HG03342 (cell line): ENCODE results near the gene CYBA.

Experiments used
- ATAC-seq: cut with Tn5 transposase; IDR thresholded peaks from one replicate; pipeline ENCODE4 v1.9.1; 2021; ENCODE audit warnings: mild to moderate bottlenecking, moderate library complexity; ENCODE audit not compliant: unreplicated experiment

CYBA gene

GRCh38 chr16:88650749-88651275, at the start of gene CYBA:
CYBA (minus strand) TSS chr16:88651053; CDS start chr16:88651013, 40 bp downstream.
- peak; percentile 66 for ATAC-seq

DNA sequence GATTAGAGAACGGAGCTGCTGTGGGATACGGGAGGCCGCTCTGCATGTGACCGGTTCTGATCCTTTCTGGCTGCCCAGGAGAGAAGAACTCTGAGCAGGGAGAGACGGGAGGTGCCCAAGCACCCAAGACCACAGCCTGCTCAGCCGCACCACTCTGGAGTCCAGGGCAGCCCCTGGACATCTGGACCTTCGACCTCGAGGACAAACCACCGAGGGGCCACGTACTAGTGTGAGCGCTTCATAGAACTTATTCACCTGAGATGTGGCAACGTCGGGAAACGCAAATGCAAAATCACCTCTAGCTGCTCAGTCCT, 49.4 kb upstream of the CYBA start:
- no peak for ATAC-seq

- ATAC-seq: no peak
Observed at GRCh38 chr16:88699180-88699579, 48.3 kb upstream of the CYBA start.

DNA sequence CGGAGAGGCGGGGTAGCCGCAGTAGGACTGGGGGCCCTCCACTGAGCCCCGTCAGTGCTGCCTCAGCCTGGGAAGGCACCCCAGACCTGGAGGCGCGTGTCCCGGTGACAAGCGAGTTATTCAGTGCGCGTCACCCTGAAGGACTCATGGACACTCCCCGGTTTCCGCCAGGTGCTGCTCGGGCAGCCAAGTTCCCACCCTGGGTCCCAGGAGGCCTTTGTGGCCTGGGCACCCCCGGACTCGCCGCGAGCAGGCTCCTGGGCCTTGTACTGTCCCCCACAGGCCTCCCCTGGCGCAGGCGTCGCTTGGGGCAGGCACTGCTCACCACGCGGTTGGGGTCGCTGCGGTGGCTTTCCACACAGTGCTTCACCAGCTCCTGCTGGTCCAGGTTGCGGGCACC, 47.8 kb upstream of the CYBA start:
- no peak for ATAC-seq

DNA sequence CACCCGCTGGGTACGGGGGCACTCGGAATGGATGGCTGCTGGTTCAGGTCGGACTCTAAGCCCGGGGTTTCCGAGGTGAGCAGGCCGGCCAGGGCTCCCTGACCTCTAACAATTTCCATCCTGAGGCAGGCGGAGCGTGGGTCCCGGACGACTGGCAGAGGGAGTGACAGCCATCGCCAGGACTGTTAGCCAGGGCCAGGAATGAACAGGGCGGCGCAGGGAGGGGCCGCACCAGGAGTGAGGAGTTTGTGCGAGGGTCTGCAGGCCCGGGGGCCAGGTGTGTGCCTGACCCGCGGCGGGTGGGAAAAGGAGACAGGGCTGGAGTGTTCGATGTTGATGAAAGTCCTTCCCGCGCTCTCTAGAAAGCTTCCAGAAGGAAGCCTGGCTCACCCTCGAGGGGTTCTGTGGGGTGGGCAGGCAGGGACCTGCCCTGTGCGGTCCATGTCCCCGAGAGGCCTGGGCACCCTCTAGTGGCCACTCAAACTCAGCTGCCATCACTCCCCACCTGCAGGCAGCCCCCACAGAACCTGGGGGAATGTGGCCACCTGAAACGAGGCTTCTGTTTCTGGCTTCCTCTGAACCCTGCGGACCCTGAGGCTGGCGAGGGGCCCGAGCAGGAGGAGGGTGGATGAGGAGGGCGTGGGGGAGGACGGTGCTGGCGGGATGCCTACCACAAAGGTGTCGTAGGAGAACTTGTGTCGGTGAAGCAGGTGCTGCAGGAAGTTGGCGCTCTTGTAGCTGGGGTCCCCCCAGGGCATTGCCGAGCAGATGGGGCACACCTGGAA, 47.2 kb upstream of the CYBA start:
- ATAC-seq: no peak

DNA sequence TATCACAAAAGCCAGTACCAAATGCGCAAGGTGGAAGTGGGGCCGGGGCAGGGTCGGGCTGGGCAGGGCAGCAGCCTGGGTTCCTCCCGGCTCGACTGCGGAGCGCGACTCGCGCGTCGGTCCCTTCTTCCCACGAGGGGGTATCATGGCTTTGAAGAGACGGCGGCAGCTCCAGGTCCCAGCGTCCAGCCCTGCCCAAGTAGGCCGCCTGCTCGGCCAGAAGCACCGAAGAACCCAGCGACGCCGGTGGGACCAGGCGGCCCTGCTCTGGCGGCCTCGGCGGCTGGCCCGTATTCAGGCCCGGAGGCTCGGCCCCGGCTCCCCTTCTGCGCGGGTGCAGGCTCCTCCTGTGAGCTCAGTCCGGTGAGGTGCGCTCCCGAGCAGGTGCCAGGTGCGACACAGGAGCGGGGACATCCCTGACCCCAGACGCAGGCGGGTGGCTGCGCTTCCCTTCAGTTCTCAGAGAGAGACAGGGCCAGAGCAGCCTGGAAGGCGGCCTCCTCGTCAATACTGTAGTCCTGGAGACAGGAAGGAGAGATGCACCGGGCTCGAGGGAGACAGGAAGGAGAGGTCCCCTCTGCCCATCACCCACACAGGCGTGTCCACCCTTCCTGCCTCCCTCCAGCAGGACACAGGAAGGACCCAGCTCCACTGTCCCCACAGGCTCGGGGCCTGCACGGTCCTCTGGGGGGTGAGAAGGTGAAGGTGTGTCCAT, 46.4 kb upstream of the CYBA start:
- ATAC-seq: no peak

DNA sequence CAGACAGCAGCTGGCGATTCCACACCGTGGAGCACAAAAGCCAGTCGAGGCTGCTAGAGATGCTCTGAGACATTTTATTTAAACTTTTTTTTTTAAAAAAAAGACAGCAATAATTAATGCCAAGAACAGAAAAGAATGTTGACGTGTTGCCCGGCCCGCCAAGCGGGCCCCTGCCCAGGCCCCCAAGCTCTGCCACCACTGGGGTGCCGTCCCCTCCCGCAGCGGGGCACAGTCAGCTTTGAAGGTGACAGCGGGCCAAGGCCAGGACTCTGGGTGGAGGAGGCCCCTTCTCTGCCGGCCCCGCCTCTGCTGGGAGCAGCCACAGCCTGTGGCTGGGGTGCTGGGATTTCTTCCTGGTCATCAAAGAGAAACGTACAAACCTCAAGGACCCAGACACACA, 45.6 kb upstream of the CYBA start:
- ATAC-seq: no peak

DNA sequence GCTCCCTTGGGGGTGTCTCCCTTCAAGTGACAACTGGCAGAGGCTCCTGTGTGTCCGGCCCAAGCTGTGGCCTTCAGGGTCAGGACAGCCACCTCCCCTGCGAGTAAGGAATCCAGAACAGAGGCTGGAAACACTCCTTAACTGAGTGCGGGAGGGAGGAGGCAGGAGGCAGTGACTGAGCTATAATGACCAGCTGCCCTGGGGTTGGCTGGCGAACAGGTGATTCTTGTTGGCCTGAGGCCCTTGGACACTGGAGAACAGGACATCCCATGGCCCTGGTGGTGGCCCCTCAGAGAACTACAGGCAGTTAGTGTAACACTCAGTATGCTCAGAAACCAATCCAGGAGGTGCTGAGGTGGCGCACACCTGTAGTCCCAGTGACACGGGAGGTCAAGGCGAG, 44.9 kb upstream of the CYBA start:
- no peak for ATAC-seq

DNA sequence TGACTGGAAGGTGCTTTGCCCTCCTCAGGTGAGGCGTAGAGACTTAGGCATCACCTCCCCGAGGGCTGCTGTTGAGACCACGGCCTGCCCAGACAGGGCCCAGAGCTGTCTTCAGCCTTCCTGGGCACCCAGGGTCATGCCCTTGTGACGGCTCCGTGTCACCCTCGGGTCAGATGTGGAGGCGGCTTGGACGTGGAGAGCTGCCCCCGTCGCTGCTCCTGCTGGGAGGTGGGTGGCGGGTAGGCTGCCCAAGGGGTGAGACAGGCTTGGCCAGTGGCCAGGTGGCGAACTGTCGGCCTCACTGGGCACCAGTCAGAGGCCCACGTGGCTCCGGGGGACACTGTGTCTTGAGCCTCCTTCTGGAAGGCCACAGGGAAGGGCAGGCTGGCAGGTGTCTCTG, 44.4 kb upstream of the CYBA start:
- no peak for ATAC-seq

DNA sequence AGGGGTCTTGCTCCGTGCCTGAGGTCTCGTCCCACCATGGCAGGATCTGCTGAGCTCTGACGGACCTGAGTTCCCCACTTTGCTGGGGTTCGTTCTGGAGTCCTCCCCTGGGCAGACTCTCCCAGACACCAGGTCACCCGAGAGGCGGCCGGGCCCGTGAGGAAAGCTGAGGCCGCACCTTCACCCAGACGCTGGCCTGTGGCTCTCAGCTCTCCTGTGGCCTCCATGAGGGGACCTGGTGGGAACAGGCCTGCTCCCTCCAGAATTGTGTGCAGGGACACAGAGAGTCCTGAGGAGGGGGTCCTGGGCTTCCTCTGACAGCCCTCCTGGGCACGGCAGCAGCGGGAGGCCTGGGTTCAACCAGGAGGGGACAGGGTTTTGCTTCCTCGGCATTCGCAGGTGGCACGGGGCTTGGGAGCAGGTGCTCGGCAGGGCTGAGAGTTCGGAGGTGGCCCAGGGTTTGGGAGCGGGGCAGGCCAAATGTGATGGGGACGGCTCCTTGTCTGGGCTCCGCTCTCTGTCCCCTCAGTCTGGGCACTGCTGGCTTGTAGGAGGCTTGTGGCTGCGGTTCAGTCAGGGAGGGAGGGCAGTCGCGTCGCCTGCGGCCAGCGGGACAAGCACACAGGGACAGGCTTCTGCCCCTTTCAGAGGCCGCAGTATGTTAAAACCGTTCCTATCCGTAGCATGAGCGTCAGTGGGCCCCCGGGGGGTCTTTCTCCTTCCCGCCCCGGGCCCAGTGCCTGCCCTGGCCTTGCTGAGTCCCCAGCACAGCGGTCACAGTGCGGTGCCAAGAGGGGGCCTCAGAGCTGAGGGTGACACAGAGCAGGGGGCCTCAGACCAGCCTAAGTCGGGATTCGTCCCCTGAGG, 43.6 kb upstream of the CYBA start:
- ATAC-seq: no peak

DNA sequence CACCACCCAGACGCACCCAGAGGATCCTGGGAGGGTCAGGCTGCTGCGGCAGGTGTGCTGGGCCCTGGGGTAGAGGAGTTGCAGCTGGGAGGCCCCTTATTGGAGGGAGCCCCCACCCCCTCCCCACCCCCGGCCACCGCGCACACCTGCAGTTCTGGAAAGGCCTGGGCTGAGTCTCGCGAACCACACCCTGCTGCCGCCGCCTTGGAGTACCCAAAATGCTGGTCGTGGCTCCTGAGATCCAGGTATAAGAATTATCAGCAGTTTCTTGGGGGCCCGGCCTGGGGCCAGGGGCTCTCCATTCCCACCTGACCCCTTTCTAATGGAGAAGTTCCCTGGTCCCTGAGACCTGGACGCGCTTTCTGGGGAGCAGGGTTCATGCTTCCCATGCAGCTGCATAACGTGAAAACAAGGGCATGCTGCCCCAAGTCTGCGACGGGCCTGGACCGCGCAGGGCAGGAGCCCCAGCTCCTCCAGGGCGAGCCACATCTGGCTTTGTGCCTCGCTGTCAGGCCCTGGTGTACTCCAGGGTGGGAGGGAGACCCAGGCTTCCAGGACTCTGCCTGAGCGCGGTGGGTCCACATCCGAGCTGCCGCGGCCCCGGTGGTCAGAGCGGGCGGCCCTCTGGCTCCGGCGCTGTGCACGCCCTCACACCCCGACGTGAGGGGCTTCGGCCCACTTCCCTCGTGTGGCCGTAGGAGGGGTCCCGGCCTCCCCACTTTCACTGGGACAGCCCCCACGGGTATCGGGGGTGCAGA, 42.7 kb upstream of the CYBA start:
- no peak for ATAC-seq

DNA sequence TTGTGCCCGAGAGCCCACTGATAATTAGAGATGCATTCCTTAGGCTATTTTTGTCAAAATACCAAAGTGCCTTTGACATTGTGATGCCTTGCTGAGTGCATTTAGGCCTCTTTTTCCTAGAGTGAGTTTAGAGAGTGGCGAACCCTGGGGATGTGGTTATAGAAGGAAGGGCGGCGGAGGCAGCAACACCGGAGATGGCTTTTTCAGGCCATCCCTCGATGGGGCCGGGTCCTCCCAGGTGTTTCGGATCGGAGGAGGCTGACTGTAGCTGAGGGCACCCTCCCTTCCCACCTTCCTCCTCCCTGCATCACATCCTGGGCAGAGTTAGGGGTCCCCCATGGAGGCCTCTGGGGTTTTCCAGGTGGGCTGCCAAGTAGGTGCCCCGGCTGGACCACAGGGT, 42.0 kb upstream of the CYBA start:
- no peak for ATAC-seq

DNA sequence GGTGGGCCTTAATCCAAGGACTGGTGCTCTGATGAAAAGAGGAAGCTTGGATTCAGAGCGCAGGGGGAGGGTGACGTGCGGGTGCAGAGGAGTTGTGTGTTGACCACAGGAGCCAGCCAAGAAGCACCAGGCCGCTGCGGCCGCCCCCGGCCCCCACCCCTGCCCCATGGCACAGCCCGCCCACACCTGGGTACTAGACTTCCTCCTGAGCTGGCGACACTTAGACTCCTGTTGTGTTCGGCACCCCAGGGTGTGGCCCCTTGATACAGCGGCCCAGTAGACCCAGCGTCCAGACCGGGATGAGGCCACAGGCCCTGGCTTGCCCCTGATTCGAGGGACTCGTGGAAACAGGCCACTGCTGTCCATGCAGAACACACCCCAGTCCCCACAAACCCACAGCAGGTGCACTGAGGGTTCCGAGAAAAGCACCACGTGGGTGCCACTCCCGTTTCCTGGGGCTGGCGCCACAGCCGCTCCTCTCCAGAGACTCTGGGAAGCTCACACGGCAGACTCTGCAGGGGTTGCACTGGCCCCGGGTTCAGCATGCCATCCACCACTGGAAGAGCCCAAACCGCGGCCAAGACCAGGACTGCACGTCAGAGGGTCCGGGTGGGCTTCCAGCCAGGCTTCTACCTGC, 41.2 kb upstream of the CYBA start:
- ATAC-seq: no peak

GRCh38 chr16:88691129-88691813, 40.4 kb upstream of the CYBA start:
- ATAC-seq: no peak

DNA sequence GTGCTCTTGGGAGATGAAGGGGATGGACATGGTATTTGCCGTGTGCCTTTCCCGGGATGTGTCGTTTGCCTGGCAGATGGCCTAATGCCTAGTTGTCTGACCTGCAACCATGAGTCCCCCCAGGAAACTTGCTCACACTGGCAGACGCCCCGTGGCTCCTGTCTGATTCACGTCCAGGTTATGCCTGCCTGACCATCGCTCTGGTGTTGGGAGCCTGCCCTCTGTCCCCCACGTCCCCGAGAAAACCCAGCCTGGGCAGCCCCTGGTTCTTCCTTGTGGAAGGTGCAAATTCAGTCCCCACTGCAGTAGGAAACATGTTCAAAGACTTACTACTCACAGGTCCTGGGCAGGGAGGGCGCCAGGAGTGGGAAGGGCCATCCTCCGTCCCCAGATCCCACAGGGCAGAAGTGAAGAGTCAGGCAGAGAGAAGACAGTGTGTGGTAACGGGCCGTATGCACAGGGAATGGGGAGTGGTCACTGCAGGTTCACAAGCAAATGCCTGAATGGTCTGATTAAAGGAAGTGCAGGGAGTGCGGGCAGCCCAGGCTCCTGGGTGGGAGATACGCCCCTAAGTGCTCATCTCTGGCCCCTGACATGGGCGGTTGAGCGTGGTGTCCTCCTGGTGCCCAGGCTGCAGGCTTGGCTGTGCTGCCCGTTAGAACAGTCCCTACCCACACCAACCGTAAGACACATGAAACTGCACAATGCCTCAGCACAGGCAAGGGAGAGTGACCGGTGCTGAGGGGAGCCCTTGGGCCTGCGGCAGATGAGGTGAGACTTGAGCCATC, 39.7 kb upstream of the CYBA start:
- ATAC-seq: no peak

- ATAC-seq: no peak
Observed at GRCh38 chr16:88688013-88688778, 37.3 kb upstream of the CYBA start.

- no peak for ATAC-seq
Observed at GRCh38 chr16:88687676-88688012, 36.8 kb upstream of the CYBA start.

DNA sequence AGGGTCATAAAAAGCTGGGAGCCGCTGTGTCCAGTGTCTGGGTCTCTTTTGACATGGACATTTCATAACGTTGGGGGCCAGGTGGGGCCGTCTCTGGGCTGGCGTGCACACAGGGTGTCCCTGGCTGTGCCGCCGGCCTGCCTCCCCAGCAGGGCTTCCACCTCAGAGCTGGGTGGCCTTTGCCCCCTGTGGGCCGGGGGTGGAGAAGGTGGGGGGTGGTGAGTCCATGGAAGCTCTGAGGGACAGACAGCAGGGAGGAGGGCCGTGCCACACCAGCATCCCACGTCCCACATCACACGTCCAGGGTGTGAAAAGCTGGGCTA, 36.4 kb upstream of the CYBA start:
- no peak for ATAC-seq
